NB4 (cell line): ENCODE measurements around the gene TRANK1.

Source experiments
- CTCF ChIP-seq: IDR thresholded peaks from one replicate; pipeline ENCODE4 v1.5.1; 2012; ENCODE audit warnings: low read depth, low read length
- MAX ChIP-seq: IDR thresholded peaks from 2 replicates; pipeline ENCODE4 v1.6.1; 2011; ENCODE audit warnings: low read depth, low read length
- MYC ChIP-seq: IDR thresholded peaks from 2 replicates; pipeline ENCODE4 v1.6.1; 2011; ENCODE audit warnings: low read depth, low read length
- POLR2A ChIP-seq: IDR thresholded peaks from 2 replicates; pipeline ENCODE4 v1.6.1; 2011; ENCODE audit warnings: mild to moderate bottlenecking; ENCODE audit not compliant: insufficient read length; ENCODE audit errors: extremely low read depth

GRCh38 chr3:36965440-36965839 lies 20.6 kb upstream of the TRANK1 start:
- TF ChIP-seq CTCF (no peak), POLR2A (no peak), MAX (no peak), MYC (no peak)
